ENCODE measurements around the gene MYADML2.

Gene MYADML2

GRCh38 chr17:81978524-81979298, 31.7 kb upstream of the MYADML2 start:
- no peak for DNase-seq (ENCODE audit: low read depth in 3 of 3, low spot score in 1 of 3)

GRCh38 chr17:81977211-81977808, 30.3 kb upstream of the MYADML2 start, which contains the start of gene ASPSCR1:
Gene ASPSCR1 (plus strand): TSS chr17:81977629. CDS start chr17:81977647, 18 bp downstream.
- peak; percentile 75 to 90 (median 86) for DNase-seq (ENCODE audit: low read depth in 3 of 3, low spot score in 1 of 3)

GRCh38 chr17:81976332-81977210, 29.5 kb upstream of the MYADML2 start:
- no peak for DNase-seq (ENCODE audit: low read depth in 3 of 3, low spot score in 1 of 3)

GRCh38 chr17:81973432-81973831, 26.4 kb upstream of the MYADML2 start:
- no peak for DNase-seq (ENCODE audit: low read depth in 3 of 3, low spot score in 1 of 3)

GRCh38 chr17:81968850-81969812, 22.1 kb upstream of the MYADML2 start:
- no peak for DNase-seq (ENCODE audit: low read depth in 3 of 3, low spot score in 1 of 3)

- no peak for DNase-seq (ENCODE audit: low read depth in 3 of 3, low spot score in 1 of 3)
Observed at GRCh38 chr17:81968396-81968745, 21.3 kb upstream of the MYADML2 start.

GRCh38 chr17:81967533-81968395, 20.7 kb upstream of the MYADML2 start:
- peak; percentile 72 to 82 (median 78) for DNase-seq (ENCODE audit: low read depth in 3 of 3, low spot score in 1 of 3)

- DNase-seq (ENCODE audit: low read depth in 3 of 3, low spot score in 1 of 3), result no peak
Observed at GRCh38 chr17:81967244-81967532, 20.2 kb upstream of the MYADML2 start.

- no peak for DNase-seq (ENCODE audit: low read depth in 3 of 3, low spot score in 1 of 3)
Observed at GRCh38 chr17:81966343-81967243, 19.6 kb upstream of the MYADML2 start.

GRCh38 chr17:81964081-81964849, 17.2 kb upstream of the MYADML2 start:
- DNase-seq (ENCODE audit: low read depth in 3 of 3, low spot score in 1 of 3), result no peak

- no peak for DNase-seq (ENCODE audit: low read depth in 3 of 3, low spot score in 1 of 3)
Observed at GRCh38 chr17:81962499-81963441, 15.7 kb upstream of the MYADML2 start.

- no peak for DNase-seq (ENCODE audit: low read depth in 3 of 3, low spot score in 1 of 3)
Observed at GRCh38 chr17:81961521-81962498, 14.8 kb upstream of the MYADML2 start.

- no peak for DNase-seq (ENCODE audit: low read depth in 3 of 3, low spot score in 1 of 3)
Observed at GRCh38 chr17:81961087-81961511, 14.1 kb upstream of the MYADML2 start, which contains the start of gene NOTUM. Gene NOTUM (minus strand): TSS chr17:81961187. CDS start chr17:81960909, 278 bp downstream.

GRCh38 chr17:81960130-81960958, 13.3 kb upstream of the MYADML2 start:
- DNase-seq (ENCODE audit: low read depth in 3 of 3, low spot score in 1 of 3), result no peak
